NCI-H2107 treated with DMSO at 0.1 percent for 48 hours (cell line): ENCODE data around the gene ARID1B.

Experiments
- DNase-seq: peaks from one replicate; lab custom pipeline; 2025; ENCODE audit not compliant: unreplicated experiment; lab: John Stamatoyannopoulos, UW

The ARID1B gene

GRCh38 chr6:157230910-157231309, 453.7 kb downstream of the ARID1B start:
- no peak for DNase-seq

GRCh38 chr6:157232161-157232895, 455.1 kb downstream of the ARID1B start:
- DNase-seq, result no peak

- no peak for DNase-seq
Observed at GRCh38 chr6:157233156-157233555, 456.0 kb downstream of the ARID1B start.

GRCh38 chr6:157233686-157234085, 456.5 kb downstream of the ARID1B start:
- peak; percentile 80 for DNase-seq

- DNase-seq, result no peak
Observed at GRCh38 chr6:157235600-157236039, 458.4 kb downstream of the ARID1B start.

- no peak for DNase-seq
Observed at GRCh38 chr6:157236040-157236725, 459.0 kb downstream of the ARID1B start.

GRCh38 chr6:157238346-157238745, 461.2 kb downstream of the ARID1B start:
- DNase-seq, result no peak

- no peak for DNase-seq
Observed at GRCh38 chr6:157239148-157239547, 462.0 kb downstream of the ARID1B start.

- DNase-seq, result no peak
Observed at GRCh38 chr6:157239671-157240058, 462.5 kb downstream of the ARID1B start.

GRCh38 chr6:157240059-157240959, 463.1 kb downstream of the ARID1B start:
- no peak for DNase-seq

- DNase-seq, result no peak
Observed at GRCh38 chr6:157240960-157241311, 463.8 kb downstream of the ARID1B start.

GRCh38 chr6:157242791-157243190, 465.6 kb downstream of the ARID1B start:
- no peak for DNase-seq

GRCh38 chr6:157244175-157244574, 467.0 kb downstream of the ARID1B start:
- DNase-seq, result no peak

- no peak for DNase-seq
Observed at GRCh38 chr6:157244780-157245179, 467.6 kb downstream of the ARID1B start.

GRCh38 chr6:157245436-157245835, 468.3 kb downstream of the ARID1B start:
- peak; percentile 35 for DNase-seq

- DNase-seq, result no peak
Observed at GRCh38 chr6:157246048-157246630, 469.0 kb downstream of the ARID1B start.

GRCh38 chr6:157246771-157247484, 469.8 kb downstream of the ARID1B start:
- DNase-seq, result no peak

GRCh38 chr6:157248264-157248663, 471.1 kb downstream of the ARID1B start:
- DNase-seq, result no peak

GRCh38 chr6:157249826-157250225, 472.6 kb downstream of the ARID1B start:
- no peak for DNase-seq

- no peak for DNase-seq
Observed at GRCh38 chr6:157251586-157252247, 474.5 kb downstream of the ARID1B start.
